Activated naive CD4-positive, alpha-beta T cell treated with anti-CD3 and anti-CD28 coated beads, Interleukin-2, amount 10 ng/mL, durations not matched to agents 7 days and 5 days (primary cell): ENCODE results near the gene PPM1K.

Experiments
- CTCF ChIA-PET: fragments of 350-600 bp; sonication (Branson Sonifier 250); formaldehyde crosslinking; loops from one replicate; lab custom pipeline; 2021; ENCODE audit warnings: antibody characterized with exemption; lab: Charles Lee
- DNase-seq: peaks from one replicate; pipeline ENCODE4 v3.0.0-alpha.2; 2020
- H3K27ac Mint-ChIP-seq: one replicate; pipeline ENCODE4 v1.8.0; 2021; ENCODE audit warnings: mild to moderate bottlenecking, moderate library complexity, mixed read lengths
- H3K27me3 Mint-ChIP-seq: one replicate; pipeline ENCODE4 v1.8.0; 2021; ENCODE audit warnings: mild to moderate bottlenecking, mixed read lengths
- H3K36me3 Mint-ChIP-seq: one replicate; pipeline ENCODE4 v1.8.0; 2021; ENCODE audit warnings: mixed read lengths
- H3K4me1 Mint-ChIP-seq: one replicate; pipeline ENCODE4 v1.8.0; 2021; ENCODE audit warnings: mixed read lengths
- H3K4me3 Mint-ChIP-seq: one replicate; pipeline ENCODE4 v1.8.0; 2021; ENCODE audit warnings: mild to moderate bottlenecking, moderate library complexity, mixed read lengths
- H3K9me3 Mint-ChIP-seq: one replicate; pipeline ENCODE4 v1.8.0; 2021; ENCODE audit warnings: mixed read lengths

PPM1K gene

DNA sequence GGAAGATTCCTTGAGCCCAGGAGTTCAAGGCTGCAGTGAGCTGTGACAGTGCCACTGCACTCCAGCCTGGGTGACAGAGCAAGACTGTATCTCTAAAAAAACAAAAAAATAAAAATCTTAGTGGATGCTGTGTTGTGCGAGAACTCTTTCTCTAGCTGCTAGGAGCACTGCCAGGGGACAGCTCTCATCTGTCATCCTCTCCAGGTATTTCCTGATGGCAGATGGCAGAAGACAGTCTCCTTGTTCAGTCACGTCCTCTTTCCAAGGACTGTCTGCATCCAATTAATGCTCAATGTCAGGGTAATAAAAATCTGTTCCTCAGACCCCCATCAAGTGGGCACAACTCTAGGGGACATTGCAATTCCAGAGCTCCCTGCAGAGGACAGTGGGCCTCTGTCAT is 29.2 kb downstream of the PPM1K start:
- Mint-ChIP-seq H3K27ac (no peak overlapping the region), H3K27me3 (no peaks in the 10 kb centered on the region), H3K36me3 (peaks cover 2% of the 10 kb centered on the region), H3K9me3 (no peaks in the 10 kb centered on the region), H3K4me1 (no peaks in the 10 kb centered on the region), H3K4me3 (no peak overlapping the region)
- no peak for DNase-seq
- CTCF ChIA-PET = no interaction called here

DNA sequence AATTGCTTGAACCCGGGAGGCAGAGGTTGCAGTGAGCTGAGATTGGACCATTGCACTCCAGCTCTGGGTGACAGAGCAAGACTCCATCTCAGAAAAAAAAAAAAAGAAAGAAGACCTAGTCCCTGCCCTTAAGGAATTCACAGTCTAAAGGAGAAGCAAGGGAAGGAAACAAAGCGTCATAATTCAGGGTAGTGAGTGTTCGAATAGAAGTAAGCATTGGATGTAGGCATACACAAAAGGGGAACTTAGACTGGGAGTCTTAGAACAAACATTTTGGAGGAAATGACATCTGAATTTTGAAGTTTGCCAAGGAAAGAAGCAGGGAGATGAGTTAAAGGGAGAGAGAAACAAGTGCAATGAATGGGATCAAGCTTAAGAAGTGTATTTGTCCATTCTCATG is 32.4 kb downstream of the PPM1K start:
- no peaks in the 10 kb centered on the region for H3K4me1 Mint-ChIP-seq
- DNase-seq = no peak
- H3K27ac Mint-ChIP-seq = no peak overlapping the region
- CTCF ChIA-PET = interaction anchor here (1.2 kb wide), 1 partner anchor 33 kb away, joined by 3 read pairs; no protein-coding TSS in a partner anchor
- H3K9me3 Mint-ChIP-seq = no peaks in the 10 kb centered on the region
- H3K4me3 Mint-ChIP-seq = no peak overlapping the region
- no peaks in the 10 kb centered on the region for H3K36me3 Mint-ChIP-seq
- H3K27me3 Mint-ChIP-seq = no peaks in the 10 kb centered on the region

DNA sequence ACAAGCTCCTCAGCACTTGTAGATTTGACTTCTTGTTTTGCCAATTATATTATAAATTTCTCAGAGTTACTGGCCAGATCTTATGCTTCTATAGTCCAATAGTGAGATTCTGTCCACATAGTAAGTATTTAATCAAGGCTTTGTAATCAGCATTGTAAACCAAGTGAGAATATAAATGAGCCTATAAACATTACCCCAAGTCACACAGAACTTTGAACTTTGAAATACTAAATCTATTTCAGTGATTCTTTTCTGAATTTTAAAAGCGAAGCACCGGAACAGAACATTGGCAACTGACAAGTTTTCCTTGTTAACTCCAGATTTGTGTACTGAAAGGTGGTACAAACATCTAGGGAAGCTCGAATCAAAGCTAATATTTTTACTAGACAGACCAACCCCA is 37.2 kb downstream of the PPM1K start:
- no peak for DNase-seq
- Mint-ChIP-seq H3K4me1 (peaks cover 14% of the 10 kb centered on the region), H3K4me3 (no peak overlapping the region), H3K9me3 (no peaks in the 10 kb centered on the region), H3K27me3 (peaks cover 3% of the 10 kb centered on the region), H3K36me3 (no peaks in the 10 kb centered on the region), H3K27ac (no peak overlapping the region)
- CTCF ChIA-PET = no interaction called here

DNA sequence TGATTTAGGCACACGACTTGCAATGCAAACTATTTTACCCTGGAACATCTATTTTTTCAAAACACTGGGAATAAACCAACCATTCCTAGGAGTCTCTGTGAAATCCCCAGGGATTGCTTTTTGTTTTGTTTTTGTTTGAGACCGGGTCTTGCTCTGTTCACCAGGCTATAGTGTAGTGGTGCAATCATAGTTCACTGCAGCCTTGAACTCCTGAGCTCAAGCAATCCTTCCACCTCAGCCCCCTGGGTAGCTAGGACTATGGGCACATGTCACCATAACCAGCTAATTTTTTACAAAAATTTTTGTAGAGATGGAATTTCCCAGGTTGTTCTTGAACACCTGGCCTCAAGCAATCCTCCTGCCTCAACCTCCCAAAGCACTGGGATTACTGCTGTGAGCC is 37.8 kb downstream of the PPM1K start:
- H3K9me3 Mint-ChIP-seq = no peaks in the 10 kb centered on the region
- H3K4me1 Mint-ChIP-seq = peaks cover 14% of the 10 kb centered on the region
- no peaks in the 10 kb centered on the region for H3K36me3 Mint-ChIP-seq
- DNase-seq = no peak
- no peak overlapping the region for H3K4me3 Mint-ChIP-seq
- CTCF ChIA-PET = no interaction called here
- H3K27ac Mint-ChIP-seq = no peak overlapping the region
- peaks cover 3% of the 10 kb centered on the region for H3K27me3 Mint-ChIP-seq

DNA sequence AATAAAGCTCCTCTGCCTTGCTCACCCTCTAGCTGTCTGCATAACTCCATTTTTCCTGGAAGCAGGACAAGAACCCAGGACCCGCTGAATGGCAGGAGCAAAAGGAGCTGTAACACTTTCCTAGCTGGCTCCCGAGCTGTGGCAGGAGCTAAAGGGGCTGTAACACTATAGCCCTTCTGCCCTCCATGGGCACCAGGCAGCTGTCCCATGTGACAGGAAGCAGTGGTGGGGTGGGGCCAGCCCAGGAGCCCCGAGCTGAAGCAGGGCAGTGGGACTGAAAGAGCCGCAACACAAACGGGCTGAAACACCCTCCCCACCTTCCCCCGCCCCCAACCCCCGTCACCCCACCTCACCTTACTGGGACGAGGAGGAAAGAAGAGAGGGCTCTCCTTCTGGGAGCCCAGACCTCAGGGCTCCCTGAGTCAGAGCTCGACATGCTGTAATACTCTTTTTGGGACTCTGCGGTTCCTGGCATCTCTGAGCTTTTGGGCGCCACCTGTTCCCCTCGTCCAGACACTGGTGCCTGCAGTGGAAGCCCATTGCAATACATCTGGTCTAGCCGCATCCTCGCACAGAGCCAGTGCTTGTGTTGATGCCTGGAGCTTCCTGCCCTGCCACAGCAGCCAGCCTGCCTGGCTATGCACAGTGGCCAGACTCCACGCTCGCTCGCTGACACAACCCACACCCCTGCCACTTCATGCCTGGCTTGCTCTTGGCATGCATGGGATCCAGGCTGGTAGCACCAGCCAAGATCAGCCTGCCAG is 39.4 kb downstream of the PPM1K start:
- peaks cover 14% of the 10 kb centered on the region for H3K4me1 Mint-ChIP-seq
- H3K36me3 Mint-ChIP-seq = no peaks in the 10 kb centered on the region
- no peaks in the 10 kb centered on the region for H3K9me3 Mint-ChIP-seq
- H3K27me3 Mint-ChIP-seq = peaks cover 3% of the 10 kb centered on the region
- CTCF ChIA-PET = interaction anchor here (0.7 to 1.6 kb wide), 3 partner anchors 269 to 279 kb away, joined by 3 to 5 read pairs (median 3); no protein-coding TSS in a partner anchor
- peak overlapping the region; percentile 54 for H3K4me3 Mint-ChIP-seq
- H3K27ac Mint-ChIP-seq = peak overlapping the region; percentile 79
- peak; percentile 67 for DNase-seq

DNA sequence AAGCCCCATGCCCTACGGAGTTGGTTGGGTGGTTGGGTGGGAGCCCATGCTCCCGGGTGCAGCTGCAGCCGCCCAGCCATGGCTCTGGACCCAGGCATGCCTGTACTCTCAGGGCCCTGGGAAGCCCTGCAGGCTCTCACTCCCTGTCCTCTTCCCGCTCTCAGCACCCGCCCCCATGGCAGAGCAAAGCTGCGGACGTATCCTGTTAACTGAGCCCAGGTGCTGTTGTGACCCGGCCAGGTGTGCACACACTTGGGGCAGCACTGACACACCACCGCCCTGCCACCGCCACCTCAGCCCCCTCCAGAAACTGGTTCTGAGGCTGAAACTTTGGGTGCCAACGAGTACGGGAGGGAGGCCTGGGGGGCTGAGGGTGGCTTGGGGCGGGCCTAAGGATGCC is 40.3 kb downstream of the PPM1K start:
- no peak for DNase-seq
- CTCF ChIA-PET = interaction anchor here (0.9 to 1.6 kb wide), 2 partner anchors 270 to 272 kb away, joined by 4 to 5 read pairs; no protein-coding TSS in a partner anchor
- Mint-ChIP-seq H3K27ac (no peak overlapping the region), H3K36me3 (no peaks in the 10 kb centered on the region), H3K4me1 (peaks cover 14% of the 10 kb centered on the region), H3K4me3 (no peak overlapping the region), H3K9me3 (no peaks in the 10 kb centered on the region), H3K27me3 (peaks cover 9% of the 10 kb centered on the region)

DNA sequence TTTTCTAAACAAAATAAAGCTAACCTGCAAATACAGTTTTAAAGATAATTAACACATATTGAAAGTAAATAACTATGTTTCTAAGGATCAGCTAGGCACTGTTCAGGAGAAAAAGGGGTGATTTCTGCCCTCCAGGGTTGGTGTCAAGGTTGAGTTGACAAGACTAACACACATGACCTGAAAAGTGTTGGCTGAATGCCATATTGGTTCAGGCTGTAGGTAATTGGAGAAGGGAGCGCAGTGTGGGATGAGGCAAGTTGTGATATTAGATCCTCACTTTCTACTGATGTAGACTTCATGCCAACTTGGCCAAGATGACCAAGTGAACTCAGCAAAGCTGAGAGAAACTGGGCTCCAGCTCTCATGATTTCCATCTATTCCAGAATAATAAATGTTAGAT is 42.2 kb downstream of the PPM1K start:
- Mint-ChIP-seq H3K27me3 (peaks cover 11% of the 10 kb centered on the region), H3K4me3 (no peak overlapping the region), H3K36me3 (no peaks in the 10 kb centered on the region), H3K9me3 (no peaks in the 10 kb centered on the region), H3K4me1 (peaks cover 14% of the 10 kb centered on the region), H3K27ac (no peak overlapping the region)
- CTCF ChIA-PET = no interaction called here
- DNase-seq = no peak

DNA sequence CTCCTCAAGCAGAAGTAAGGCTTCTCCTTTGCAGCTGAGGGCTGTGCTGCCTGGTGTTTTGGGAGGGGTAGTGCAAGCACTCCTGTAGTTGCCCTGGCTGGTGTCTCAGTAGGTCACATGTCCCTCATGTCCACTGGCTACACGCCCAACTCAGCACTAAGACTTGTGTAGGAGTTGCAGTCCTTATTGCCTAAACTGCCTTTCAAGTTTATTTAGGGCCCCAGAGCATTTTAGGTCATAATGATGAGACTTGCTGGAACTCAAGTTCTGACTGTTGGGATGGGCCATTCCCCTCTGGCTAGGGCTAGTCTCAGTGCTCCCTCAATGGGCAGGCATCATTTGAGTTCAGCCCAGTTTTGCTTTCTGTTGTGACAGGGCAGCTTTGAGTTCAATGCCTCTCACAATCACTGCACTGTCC is 44.1 kb downstream of the PPM1K start:
- Mint-ChIP-seq H3K36me3 (no peaks in the 10 kb centered on the region), H3K9me3 (no peaks in the 10 kb centered on the region), H3K27me3 (peaks cover 19% of the 10 kb centered on the region), H3K4me1 (peaks cover 8% of the 10 kb centered on the region), H3K4me3 (no peak overlapping the region), H3K27ac (no peak overlapping the region)
- no peak for DNase-seq
- CTCF ChIA-PET = interaction anchor here (0.9 kb wide), 1 partner anchor 15 kb away, joined by 3 read pairs; no protein-coding TSS in a partner anchor

DNA sequence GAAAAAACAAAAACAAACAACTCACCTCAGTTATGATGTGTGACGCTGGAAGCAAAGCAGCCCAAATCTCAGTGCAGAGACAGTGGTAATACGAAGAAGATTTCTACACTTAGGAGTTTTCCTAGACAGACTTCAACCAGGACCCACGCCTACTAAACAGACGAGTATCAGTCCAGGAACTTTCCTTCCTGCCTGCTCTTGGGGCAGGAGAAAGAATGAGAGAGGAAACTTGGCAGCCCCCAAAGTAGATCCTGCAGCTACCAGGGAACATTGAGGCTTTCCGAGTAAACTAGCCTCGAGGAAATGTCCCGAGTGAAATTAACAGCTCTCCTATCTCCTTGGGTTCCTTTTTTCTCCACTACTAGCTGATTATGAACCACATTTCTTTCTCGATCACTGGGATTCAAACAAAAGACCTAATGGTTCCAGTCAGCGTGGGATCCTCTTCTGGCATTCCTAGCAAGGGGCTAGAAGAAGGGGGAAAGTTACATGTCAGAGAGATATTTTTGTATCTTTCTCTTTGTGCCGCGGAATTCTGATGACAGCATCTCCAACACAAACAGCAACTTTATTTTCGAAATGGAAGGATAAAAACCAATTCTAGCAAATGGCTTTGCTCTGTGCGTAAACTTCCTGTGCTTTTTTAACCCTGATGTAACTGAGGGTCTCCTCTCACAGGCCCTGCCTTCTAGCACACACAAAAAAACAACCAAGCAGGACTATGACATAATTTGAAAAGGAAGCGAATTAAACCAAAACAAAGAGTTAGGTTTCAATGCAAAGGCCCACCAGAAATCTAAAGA is 53.2 kb downstream of the PPM1K start:
- no peak for DNase-seq
- peaks cover 20% of the 10 kb centered on the region for H3K4me1 Mint-ChIP-seq
- peaks cover 1% of the 10 kb centered on the region for H3K27me3 Mint-ChIP-seq
- peak overlapping the region; percentile 43 for H3K4me3 Mint-ChIP-seq
- H3K36me3 Mint-ChIP-seq = no peaks in the 10 kb centered on the region
- H3K27ac Mint-ChIP-seq = peak overlapping the region; percentile 86
- peaks cover 6% of the 10 kb centered on the region for H3K9me3 Mint-ChIP-seq
- CTCF ChIA-PET = interaction anchor here (1.5 kb wide), 1 partner anchor 383 kb away, joined by 3 read pairs; no protein-coding TSS in a partner anchor

DNA sequence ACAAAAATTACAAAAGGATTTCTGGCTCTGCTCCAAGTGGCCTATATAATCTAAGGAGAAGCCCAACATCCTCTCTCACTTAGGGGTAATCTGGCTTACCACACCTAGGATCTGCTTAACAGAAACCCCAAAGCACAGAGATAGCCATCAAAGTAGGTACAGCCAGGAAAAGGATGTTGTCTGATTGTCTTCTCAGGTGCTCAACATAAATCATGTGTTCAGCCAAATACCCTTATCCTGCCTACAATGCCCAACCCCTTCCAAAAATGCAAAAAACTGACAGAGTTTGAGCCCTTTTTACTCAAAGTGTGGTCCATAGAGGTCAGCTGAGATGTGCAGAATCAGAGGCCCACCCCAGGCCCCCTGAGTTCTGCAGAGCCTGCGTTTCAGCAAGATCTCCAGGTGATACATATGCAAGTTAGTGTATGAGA is 53.9 kb downstream of the PPM1K start:
- Mint-ChIP-seq H3K27ac (peak overlapping the region; percentile 86), H3K4me3 (peak overlapping the region; percentile 43), H3K4me1 (peaks cover 23% of the 10 kb centered on the region), H3K27me3 (no peaks in the 10 kb centered on the region), H3K36me3 (no peaks in the 10 kb centered on the region), H3K9me3 (peaks cover 6% of the 10 kb centered on the region)
- DNase-seq = no peak
- CTCF ChIA-PET = interaction anchor here (0.6 to 1.5 kb wide), 2 partner anchors 169 to 382 kb away, joined by 3 read pairs; no protein-coding TSS in a partner anchor

DNA sequence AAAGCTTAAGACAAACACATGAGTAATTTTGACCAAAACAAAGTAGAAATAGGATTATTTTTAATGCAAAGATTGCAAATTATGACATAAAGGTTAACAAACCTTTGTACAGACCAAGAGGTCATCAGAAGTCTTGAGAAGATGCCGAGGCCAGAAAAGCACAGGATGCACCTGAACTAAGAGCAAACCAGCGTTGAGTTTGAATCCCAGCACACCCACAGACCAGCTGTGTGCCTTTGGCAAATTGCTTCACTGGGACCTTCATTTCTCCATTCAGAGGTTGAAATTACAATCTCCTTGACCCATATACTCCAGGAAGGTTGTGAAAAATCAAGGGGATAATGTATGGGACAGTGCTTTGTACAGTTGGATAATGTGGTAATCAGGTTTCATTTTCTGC is 56.6 kb downstream of the PPM1K start:
- Mint-ChIP-seq H3K27ac (no peak overlapping the region), H3K36me3 (no peaks in the 10 kb centered on the region), H3K9me3 (peaks cover 8% of the 10 kb centered on the region), H3K4me3 (no peak overlapping the region), H3K4me1 (peaks cover 23% of the 10 kb centered on the region), H3K27me3 (no peaks in the 10 kb centered on the region)
- CTCF ChIA-PET = no interaction called here
- DNase-seq = no peak

DNA sequence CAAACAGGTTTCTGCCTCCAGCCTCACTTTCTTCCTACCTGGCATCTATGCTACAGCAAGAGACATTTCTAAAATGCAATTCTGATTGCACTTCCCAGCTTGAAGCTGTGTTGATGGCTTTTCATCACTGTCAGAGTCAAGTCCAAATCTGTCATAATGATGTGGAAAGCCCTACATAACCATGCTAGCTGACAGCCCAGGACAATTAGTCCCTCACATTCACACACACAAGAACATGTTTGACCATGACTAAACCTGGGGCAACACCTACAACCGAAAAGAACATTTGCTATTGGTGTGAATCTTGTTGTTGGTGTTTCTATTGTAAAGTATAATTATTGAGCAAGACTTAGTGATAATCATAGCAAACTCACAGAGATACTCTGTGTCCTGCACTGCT is 58.2 kb downstream of the PPM1K start:
- Mint-ChIP-seq H3K4me1 (peaks cover 13% of the 10 kb centered on the region), H3K36me3 (peaks cover 3% of the 10 kb centered on the region), H3K27ac (no peak overlapping the region), H3K4me3 (no peak overlapping the region), H3K9me3 (peaks cover 14% of the 10 kb centered on the region), H3K27me3 (no peaks in the 10 kb centered on the region)
- CTCF ChIA-PET = interaction anchor here (1.0 to 1.7 kb wide), 2 partner anchors 11 to 289 kb away, joined by 3 to 8 read pairs; no protein-coding TSS in a partner anchor
- DNase-seq = no peak

DNA sequence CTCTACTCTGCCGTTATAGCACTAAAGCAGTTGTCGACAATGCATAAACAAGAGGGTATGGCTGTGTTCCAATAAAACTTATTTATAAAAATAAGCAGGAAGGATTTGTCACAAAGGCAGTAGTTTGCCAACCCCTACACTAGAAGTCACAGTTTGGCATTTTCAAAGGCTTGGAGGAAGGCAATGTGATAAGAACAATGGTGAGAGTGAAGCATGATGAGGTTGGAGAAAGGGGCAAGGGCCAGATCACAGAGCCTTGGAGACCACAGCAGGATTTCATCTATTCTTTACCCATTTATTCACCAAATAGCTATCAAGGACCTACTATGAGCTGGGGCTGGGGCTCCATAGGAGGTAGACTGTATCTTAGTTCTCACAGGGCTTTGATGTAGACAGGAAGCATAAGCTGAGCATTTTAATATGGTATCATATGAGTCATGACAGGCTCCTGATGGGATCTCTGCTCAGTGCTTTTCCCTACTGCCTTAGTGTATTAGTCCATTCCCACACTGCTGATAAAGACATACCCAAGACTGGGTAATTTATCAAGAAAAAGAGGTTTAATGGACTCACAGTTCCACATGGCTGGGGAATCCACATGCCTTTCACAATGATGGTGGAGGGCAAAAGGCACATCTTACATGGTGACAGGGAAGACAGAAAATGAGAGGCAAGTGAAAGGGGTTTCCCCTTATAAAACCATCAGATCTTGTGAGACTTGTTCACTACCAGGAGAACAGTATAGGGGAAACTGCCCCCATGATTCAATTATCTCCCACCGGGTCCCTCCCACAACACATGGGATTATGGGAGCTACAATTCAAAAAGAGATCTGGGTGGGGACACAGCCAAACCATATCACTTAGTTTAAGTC is 58.9 kb downstream of the PPM1K start:
- Mint-ChIP-seq H3K4me3 (no peak overlapping the region), H3K4me1 (peaks cover 6% of the 10 kb centered on the region), H3K9me3 (peaks cover 14% of the 10 kb centered on the region), H3K36me3 (peaks cover 3% of the 10 kb centered on the region), H3K27ac (no peak overlapping the region), H3K27me3 (no peaks in the 10 kb centered on the region)
- no peak for DNase-seq
- CTCF ChIA-PET = interaction anchor here (1.0 to 1.7 kb wide), 2 partner anchors 14 to 290 kb away, joined by 3 to 8 read pairs; no protein-coding TSS in a partner anchor
